H1 (cell line): ENCODE measurements around the gene PELI2. TPM values are rescaled to one million over a fixed set of nuclear protein-coding genes. Genes with fewer than 3 reads are reported as not detected.

Experiments
- ATF3 ChIP-seq: IDR thresholded peaks from 2 replicates; pipeline ENCODE4 v1.6.1; 2011; ENCODE audit warnings: low read depth, mild to moderate bottlenecking, low read length; ENCODE audit not compliant: insufficient read depth
- BACH1 ChIP-seq: IDR thresholded peaks from 2 replicates; pipeline ENCODE4 v1.6.1; 2012; ENCODE audit warnings: low read length, improper control_type of control experiment
- EZH2 ChIP-seq: fragments of 200-600 bp; sonication (generic); IDR thresholded peaks from 2 replicates; pipeline ENCODE4 v1.7.1; 2012; ENCODE audit warnings: low read depth, mild to moderate bottlenecking, moderate library complexity, low read length, inconsistent platforms; ENCODE audit not compliant: severe bottlenecking
- HDAC2 ChIP-seq, 2 experiments: fragments of 300-600 bp in 1 of 2; sonication (generic) in 1 of 2; IDR thresholded peaks; 2 replicates each; pipeline ENCODE4 v1.6.1; 2011 to 2012; ENCODE audit warnings: low read depth in 2 of 2, low read length in 2 of 2, mild to moderate bottlenecking in 2 of 2, moderate library complexity in 2 of 2, borderline replicate concordance in 1 of 2, inconsistent platforms in 1 of 2
- JUN ChIP-seq: IDR thresholded peaks from 2 replicates; pipeline ENCODE4 v1.6.1; 2011; ENCODE audit warnings: low read depth, mild to moderate bottlenecking, improper control_type of control experiment, low read length
- MAX ChIP-seq: IDR thresholded peaks from 2 replicates; pipeline ENCODE4 v1.6.1; 2012; ENCODE audit warnings: inconsistent platforms
- USF2 ChIP-seq: IDR thresholded peaks from 2 replicates; pipeline ENCODE4 v1.6.1; 2011; ENCODE audit warnings: low read length, improper control_type of control experiment
- polyA plus RNA-seq, 7 experiments: library from polyadenylated mRNA; depleted of rRNA in 3 of 7; stranded (reverse) in 5 of 7; unstranded in 2 of 7; fragments of >200 nt in 5 of 7; fragments of 200-250 nt in 2 of 7; gene quantifications; 1 replicate in 5 of 7; 2 replicates in 1 of 7; 4 replicates in 1 of 7; pipeline versions ENCODE4 v1.2.1 to v1.2.3, GENCODE V29; 2011 to 2013; ENCODE audit warnings: missing spikeins in 2 of 7, mixed read lengths in 2 of 7
- total RNA-seq: library from RNA; stranded (reverse); fragmentation: NEBNext Ultra II Directional; extraction: Animal tissue kit (Norgen Biotek cat#: 25700); gene quantifications from 2 replicates; pipeline ENCODE4 v1.2.1, GENCODE V29; 2021

Gene PELI2
- total and polyA plus RNA-seq, 2 of the 8 experiments (the other 6 are each of a cell fraction or from before 2014, with no cell fraction given), result 14.6 to 25.7 TPM

DNA sequence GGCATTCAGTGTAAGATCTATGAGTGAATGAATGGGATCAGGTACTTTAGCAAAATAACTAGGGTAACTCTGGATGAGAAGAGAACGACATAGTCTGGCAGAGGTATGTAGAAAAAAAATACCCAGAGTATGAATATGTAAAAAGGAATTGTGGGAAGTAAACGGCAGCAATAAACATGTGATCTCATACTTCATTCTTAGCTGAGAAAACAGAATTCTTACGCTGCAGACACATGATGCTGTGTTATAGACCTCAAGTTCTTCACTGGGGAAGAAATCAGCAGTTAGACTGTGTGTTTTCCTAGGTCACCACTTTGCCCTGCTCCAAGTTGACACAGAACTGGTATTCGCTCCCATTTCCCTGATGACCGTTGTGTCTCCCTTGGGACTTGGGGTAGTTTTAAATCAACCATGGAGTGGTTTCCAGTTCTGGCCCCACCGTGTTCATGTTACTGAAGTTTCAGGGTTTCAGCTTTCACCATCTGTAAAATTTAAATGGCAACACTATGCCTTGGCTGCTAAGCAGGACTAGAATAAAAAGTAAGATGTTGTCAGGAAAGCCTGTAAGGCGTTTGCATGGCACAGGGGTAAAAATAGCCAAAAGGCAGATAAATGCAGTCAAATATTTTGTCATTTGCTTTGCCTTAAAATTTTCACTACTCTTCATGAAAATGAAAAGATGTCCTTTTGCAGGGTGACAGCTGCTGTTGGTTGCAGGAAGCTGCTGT, 223.7 kb downstream of the PELI2 start (continued):
- TF ChIP-seq ATF3 (no peak), JUN (no peak), MAX (no peak), EZH2 (no peak), BACH1 (no peak), USF2 (no peak), HDAC2 (IDR thresholded peaks at IDR 0.05; ENCODE audit: borderline replicate concordance in 1 of 2, low read depth in 2 of 2, low read length in 2 of 2) (no peak)
